ENCODE measurements around the gene MPRIP. TPM values are rescaled to one million over a fixed set of nuclear protein-coding genes. Genes with fewer than 3 reads are reported as not detected.

The MPRIP gene
- total RNA-seq, 2 experiments from 2014 or later: 210 to 239 TPM

DNA sequence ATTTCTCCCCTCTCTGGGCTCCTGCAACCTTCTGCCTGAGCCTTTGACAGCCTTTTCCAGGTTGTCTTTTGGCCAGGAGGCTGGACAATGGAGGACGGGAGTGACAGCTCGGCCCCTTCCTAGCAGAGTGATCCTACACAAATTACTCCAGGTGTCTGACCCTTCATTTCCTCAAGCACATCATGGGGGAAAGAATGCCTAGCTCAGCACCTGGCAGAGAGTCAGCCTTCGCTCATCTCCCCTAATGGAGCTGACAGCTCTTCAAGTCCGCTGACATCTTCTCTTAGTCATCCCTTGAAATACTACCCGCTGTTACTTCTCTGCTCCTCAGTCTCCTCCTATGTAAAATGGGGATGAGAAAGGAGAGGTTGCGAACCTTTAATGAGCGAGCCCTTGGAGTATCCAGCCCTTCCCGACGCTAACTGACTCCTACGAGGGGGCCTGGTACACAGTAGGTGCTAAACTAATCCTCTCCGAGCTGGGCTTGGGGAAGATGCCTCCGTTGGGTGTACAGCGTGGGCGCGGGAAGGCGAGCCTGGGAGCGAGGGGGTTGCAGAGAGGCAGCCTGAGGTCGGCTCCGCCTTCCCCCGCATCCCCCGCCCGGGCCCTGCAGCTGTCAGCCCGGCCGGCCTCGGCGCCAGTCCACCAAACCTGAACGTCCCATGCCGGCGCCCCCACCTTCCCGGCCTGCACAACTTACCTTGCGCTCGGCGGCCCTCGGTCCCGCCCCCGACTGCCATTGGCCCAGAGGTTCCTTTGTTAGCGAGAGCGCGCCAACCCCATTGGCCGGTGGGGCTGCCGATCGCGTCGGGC is 480 bp upstream of the MPRIP start:
- H3K36me3 Mint-ChIP-seq: peaks cover 2% of the 10 kb centered on the region
- peak overlapping the region; percentile 77 for H3K4me3 Mint-ChIP-seq
- H3K27me3 Mint-ChIP-seq: no peaks in the 10 kb centered on the region
- peak overlapping the region; percentile 37 for H3K27ac Mint-ChIP-seq
- DNase-seq: peak; percentile 96
- ATAC-seq (ENCODE audit: low read depth): peak; percentile 98
- peaks cover 35% of the 10 kb centered on the region for H3K4me1 Mint-ChIP-seq
- H3K9me3 Mint-ChIP-seq: no peaks in the 10 kb centered on the region
- POLR2A ChIA-PET: interaction anchor here (1.0 to 1.2 kb wide), 3 partner anchors 29 to 76 kb away, joined by 3 read pairs; no protein-coding TSS in a partner anchor

DNA sequence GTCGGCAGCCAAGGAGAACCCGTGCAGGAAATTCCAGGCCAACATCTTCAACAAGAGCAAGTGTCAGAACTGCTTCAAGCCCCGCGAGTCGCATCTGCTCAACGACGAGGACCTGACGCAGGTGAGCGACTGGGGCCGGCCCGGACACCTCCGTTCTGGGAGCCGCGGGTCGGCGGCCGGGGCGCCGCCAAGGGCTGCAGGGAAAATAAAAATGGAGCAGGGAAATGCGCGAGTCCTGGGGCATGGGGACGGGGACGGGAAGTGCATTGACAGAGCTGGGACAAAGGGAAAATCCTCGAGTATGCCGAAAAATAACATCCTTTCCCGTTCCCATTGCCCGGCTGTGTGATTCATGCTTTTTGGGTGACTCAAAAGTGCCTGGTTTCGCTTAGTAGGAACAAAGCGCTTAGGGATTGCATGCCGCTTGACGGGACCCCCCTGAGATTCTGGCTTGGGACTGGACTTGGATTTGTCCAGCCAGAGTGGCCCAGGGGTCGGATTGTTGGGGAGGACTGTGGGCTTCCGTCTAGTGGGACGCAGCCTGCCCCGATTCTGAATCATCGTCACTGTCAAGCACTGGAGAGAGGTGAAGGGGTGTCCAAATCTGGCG is 699 bp downstream of the MPRIP start:
- Mint-ChIP-seq H3K27me3 (no peaks in the 10 kb centered on the region), H3K4me3 (peak overlapping the region; percentile 91), H3K4me1 (peaks cover 40% of the 10 kb centered on the region), H3K27ac (peak overlapping the region; percentile 67), H3K36me3 (peaks cover 7% of the 10 kb centered on the region), H3K9me3 (no peaks in the 10 kb centered on the region)
- POLR2A ChIA-PET: interaction anchor here (1.0 to 1.1 kb wide), 2 partner anchors 28 to 78 kb away, joined by 3 read pairs; no protein-coding TSS in a partner anchor
- DNase-seq (peak; percentile 58), ATAC-seq (ENCODE audit: low read depth) (no peak)

DNA sequence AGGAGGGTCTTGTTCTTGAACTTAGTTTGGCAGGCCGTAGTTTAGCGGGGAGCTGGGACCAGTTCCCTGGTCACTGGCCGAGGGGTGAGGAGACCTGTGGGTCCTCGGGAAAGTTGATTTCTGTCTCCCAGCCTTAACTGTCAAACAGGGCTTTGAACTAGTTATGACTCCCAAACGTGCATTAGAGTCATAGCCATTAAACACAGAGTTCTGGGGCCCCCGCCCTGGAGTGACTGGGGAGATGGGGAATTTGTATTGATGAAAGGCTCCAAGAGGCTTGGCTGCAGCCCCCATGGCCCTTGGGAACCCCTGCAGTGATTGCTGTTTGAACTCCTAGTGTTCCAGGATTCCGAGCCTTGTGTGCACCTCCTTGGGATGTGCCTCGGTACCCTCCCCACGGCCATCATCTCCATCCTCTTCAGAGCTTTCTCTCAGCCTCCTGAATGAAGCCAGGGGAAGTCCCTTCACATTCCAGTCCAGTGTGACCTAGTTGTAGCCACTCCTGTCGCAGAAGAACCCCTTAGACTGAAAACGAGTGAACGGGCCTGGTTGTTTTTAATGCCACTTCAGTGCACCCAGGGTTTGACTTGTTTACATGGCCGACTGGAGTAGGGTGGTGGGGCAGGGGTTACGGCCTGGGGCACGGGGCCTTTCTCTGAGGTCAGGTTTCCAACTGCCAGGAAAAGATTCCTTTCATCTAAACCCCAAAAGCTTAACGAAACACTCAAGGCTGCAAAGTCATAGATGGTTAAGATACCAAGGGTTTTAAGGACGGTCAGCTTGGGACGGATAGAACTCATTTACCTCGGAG is 1.4 kb downstream of the MPRIP start:
- Mint-ChIP-seq H3K4me3 (peak overlapping the region; percentile 91), H3K36me3 (peaks cover 7% of the 10 kb centered on the region), H3K27me3 (no peaks in the 10 kb centered on the region), H3K4me1 (peaks cover 40% of the 10 kb centered on the region), H3K9me3 (no peaks in the 10 kb centered on the region), H3K27ac (peak overlapping the region; percentile 67)
- POLR2A ChIA-PET: interaction anchor here (1.1 kb wide), 1 partner anchor 77 kb away, joined by 3 read pairs; no protein-coding TSS in a partner anchor
- ATAC-seq (ENCODE audit: low read depth): no peak
- no peak for DNase-seq

DNA sequence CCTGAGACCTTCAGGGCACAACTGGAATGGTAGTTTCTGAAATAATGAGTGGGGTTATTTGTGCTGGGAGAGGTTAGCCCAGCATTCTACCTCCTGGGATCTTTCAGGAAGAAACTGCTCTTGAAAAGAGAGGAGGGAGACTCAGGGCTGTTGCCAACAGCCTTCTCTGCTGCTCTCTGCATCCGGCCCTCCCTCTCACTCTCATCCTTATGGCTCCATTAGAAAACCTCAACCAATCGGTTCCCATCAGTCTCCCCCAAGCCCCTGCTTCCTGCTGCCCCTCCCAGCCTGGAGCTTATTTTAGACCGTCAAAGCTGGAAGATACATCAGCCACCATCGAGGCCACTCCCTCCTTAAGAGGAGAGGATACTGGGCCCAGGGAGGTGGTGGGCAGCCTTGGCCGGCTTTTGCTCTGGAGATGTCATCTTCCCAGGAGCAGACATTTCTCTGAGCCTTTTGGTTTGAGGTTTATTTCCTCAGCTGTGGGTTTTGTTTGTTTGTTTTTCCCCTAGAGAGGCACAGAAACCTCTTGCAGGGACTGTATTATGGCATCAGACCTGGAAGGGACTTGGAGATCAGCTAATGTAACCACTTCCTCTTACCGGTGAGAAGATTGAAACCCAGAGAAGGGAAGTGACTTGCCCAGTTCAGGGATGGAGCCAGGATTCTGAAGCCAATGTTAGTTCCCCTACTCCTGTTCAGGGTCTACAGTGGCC is 2.7 kb downstream of the MPRIP start:
- Mint-ChIP-seq H3K27ac (peak overlapping the region; percentile 46), H3K4me1 (peaks cover 40% of the 10 kb centered on the region), H3K9me3 (no peaks in the 10 kb centered on the region), H3K36me3 (peaks cover 7% of the 10 kb centered on the region), H3K4me3 (peak overlapping the region; percentile 91), H3K27me3 (no peaks in the 10 kb centered on the region)
- POLR2A ChIA-PET: no interaction called here
- ATAC-seq (ENCODE audit: low read depth): no peak
- DNase-seq: no peak

DNA sequence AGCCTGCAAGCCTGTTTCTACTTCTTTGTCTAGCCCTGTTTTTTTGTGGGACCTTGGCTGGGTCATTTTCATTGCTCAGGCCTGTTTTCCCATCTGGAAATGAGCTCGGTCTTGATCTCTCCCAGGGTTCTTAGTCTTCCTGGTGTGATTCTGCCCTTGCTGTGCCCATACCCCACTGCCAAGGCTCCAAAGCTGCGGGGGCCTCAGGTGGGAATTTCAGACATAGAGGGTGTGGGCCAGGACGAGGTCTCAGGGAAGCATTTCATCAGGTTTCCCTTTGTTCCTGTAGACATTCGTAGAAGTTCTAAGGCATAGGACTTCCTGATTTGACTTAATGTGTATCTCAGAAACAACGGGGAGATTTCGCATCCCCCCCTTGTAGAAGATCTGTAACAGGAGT is 5.8 kb downstream of the MPRIP start:
- DNase-seq: no peak
- Mint-ChIP-seq H3K9me3 (no peaks in the 10 kb centered on the region), H3K36me3 (peaks cover 10% of the 10 kb centered on the region), H3K4me1 (peaks cover 46% of the 10 kb centered on the region), H3K4me3 (no peak overlapping the region), H3K27ac (no peak overlapping the region), H3K27me3 (no peaks in the 10 kb centered on the region)
- POLR2A ChIA-PET: no interaction called here
- ATAC-seq (ENCODE audit: low read depth): no peak

DNA sequence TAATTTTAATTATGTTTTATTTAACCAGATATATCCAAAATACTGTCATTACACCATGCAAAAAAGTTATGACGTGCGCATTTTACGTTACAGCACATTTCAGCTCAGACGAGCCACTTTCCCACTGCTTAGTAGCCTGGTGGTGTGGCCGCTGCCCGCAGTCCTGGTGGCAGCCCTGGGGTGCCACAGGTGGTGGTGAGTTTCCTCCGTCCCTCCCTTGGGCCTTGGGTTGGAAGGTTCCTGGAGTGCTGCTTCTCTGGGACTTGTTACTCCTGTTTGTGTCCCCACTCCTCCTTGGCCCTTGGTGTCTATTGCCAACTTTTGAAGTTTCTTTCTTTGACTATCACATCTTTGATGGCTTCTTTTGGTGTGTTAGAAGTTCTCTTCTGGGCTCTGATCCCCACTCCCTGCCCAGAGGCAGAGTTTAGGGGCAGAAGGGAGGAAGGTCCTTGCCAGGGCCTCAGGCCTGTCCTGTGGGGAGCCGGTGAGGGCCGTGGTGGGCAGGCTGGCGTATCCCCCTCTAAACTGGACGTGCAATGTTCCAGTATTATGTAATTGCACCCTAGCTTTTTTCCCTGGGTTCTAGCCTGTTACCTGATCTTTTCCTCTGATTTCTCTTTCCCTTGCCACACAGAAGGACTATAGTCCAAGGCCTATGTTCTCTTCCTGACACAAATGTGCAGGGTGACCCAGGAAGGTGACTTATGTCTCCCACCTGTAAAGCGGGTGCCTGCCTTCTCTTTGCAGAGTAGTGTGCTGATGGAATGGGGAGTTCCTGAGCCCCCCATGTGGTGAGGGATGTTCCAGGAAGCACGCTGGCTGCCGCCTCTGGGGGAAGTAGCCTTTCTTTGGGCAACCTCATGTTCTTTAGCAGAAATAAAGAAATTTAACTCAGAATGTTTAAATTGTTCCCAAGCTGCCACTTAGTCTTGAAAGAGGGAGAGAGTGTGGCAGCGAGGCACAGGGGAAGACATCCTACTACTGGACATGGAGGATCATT is 8.4 kb downstream of the MPRIP start:
- Mint-ChIP-seq H3K27me3 (no peaks in the 10 kb centered on the region), H3K9me3 (no peaks in the 10 kb centered on the region), H3K36me3 (peaks cover 10% of the 10 kb centered on the region), H3K27ac (no peak overlapping the region), H3K4me1 (peaks cover 31% of the 10 kb centered on the region), H3K4me3 (no peak overlapping the region)
- DNase-seq (no peak), ATAC-seq (ENCODE audit: low read depth) (no peak)
- POLR2A ChIA-PET: no interaction called here

DNA sequence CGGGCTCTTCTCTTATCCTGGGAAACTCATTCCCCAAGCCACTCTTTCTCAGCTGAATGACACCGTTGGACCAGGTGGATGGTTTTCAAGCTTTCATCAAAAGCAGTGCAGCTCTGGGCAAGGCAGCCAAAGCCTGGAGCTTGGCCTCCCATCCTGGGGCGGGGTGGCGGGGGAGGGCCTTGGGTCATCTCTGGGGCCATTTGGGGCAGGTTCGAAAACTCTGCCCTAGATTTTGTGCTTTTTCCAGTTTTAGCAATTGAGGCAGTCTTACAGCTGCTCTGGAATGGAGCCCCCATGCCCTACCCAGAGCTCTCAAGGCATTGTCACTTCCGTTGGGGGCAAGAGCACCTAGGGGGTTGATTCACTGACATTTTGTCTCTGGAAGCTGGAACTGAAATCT is 9.1 kb downstream of the MPRIP start:
- ATAC-seq (ENCODE audit: low read depth) (no peak), DNase-seq (no peak)
- Mint-ChIP-seq H3K4me1 (peaks cover 28% of the 10 kb centered on the region), H3K4me3 (no peak overlapping the region), H3K36me3 (peaks cover 8% of the 10 kb centered on the region), H3K27me3 (no peaks in the 10 kb centered on the region), H3K9me3 (no peaks in the 10 kb centered on the region), H3K27ac (no peak overlapping the region)
- POLR2A ChIA-PET: no interaction called here

DNA sequence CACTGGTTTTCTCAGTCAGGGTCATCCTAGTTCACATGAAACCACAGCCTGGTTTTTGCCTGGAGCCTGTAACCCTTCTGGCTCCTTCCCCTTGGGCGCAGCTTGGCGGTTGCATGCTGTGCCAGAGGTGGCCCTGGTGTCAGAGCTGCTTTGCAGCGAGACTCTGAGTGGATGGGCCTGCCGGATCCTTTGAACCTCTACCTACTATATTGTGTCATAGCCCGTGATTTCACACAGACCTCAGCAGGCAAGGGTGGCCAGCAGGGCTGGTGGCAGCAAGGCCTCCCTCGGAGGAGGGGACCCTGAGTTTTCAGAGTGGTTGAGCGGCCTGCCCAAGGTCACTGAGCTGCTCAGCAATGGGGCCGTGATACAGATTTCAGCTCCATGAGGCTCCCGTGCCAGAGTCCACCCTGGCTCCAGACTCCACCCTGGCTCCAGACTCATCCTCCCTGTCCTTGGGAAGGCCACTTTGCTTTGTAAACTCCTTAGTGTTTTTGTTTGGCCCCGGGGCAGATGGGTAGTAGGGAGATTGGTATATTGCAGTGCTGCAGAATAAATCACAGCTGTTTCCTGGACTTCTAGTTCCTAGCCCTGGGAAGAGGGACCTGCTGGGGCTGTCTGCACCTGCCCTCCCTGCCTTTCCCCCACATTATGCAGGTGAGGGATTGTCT is 9.7 kb downstream of the MPRIP start:
- DNase-seq: no peak
- no peak for ATAC-seq (ENCODE audit: low read depth)
- H3K9me3 Mint-ChIP-seq: no peaks in the 10 kb centered on the region
- peaks cover 8% of the 10 kb centered on the region for H3K36me3 Mint-ChIP-seq
- POLR2A ChIA-PET: no interaction called here
- H3K27ac Mint-ChIP-seq: no peak overlapping the region
- H3K4me1 Mint-ChIP-seq: peaks cover 28% of the 10 kb centered on the region
- H3K4me3 Mint-ChIP-seq: no peak overlapping the region
- no peaks in the 10 kb centered on the region for H3K27me3 Mint-ChIP-seq

DNA sequence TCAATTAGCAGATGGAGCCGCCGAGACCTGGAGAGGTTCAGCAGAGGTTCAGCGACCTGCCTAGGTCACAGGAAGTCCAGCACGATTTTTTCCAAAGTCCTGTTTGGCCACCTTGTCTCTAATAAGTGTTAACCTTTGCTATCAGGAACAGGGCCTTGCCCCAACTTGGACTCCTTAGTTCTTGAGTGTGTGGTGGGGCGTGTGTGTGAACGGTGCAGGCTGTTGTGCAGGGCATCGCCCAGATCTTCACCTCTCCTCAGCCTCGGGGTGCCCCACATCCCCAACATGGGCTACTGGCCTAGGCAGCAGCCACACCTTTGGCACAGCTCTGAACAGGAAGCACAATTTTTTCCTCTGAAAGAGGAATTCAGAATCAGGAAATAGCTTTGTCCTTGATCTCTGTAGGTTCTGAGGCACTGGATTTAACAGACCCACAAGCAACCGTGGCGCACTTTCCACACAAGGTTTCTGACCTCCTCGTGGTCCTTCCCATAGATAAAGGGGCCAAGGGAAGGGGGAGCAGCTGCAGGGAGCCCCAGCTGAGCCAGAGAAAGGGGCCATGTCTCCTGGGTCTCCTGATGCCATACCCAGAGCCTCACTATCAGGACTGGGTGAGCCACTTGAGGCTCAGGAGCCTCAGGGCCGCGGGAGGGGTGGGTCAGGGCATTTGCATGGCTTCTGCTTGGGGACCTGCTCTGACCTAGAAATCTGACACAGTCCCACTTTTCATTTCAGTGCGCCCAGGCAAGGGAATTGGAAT is 10.4 kb downstream of the MPRIP start:
- H3K4me3 Mint-ChIP-seq: no peak overlapping the region
- peaks cover 25% of the 10 kb centered on the region for H3K4me1 Mint-ChIP-seq
- H3K36me3 Mint-ChIP-seq: peaks cover 4% of the 10 kb centered on the region
- DNase-seq (no peak), ATAC-seq (ENCODE audit: low read depth) (no peak)
- peak overlapping the region; percentile 52 for H3K27ac Mint-ChIP-seq
- H3K27me3 Mint-ChIP-seq: no peaks in the 10 kb centered on the region
- no peaks in the 10 kb centered on the region for H3K9me3 Mint-ChIP-seq
- POLR2A ChIA-PET: no interaction called here

DNA sequence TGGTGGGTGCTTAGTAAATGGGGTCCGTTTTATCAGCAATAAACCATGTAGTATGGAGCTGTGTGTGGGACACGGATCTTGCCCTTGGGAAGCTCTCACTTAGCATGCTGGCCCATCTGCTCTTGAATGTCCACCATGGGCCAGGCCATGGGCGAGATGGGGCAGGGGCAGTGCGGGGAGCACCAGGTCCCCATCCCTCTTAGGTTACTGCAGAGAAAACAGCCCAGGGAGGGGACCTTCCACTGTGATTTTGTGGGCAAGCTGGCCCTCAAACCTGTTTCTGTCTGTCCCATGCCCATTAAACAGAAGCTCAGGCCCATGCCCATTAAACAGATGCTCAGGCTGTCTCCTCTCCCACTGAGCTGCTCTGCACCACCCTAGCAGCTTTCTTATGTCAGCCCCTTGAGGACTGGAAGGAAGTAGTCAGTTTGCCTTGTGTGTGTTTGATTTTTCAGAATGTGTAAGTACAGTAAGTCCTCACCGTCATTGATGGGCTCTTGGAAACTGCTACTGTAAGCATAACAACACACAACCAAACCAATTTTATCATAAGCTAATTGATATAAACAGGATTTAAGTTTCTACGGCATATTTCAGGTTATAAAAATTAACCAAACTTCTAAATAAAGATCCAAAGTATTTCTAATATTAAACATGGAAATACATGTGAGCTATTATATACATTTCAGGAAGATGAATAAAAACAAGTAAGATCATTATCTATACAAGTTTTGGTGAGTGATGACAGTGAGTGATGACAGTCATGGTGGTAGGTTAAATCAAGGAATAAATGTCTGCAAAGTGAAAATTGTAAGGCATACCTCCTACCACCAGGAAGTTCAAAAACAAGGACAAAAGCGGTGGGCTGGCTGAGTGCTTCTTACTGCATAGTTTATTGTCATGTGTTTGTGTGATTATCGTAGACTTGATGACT is 11.5 kb downstream of the MPRIP start:
- DNase-seq (no peak), ATAC-seq (ENCODE audit: low read depth) (no peak)
- no peak overlapping the region for H3K4me3 Mint-ChIP-seq
- H3K27ac Mint-ChIP-seq: no peak overlapping the region
- H3K27me3 Mint-ChIP-seq: no peaks in the 10 kb centered on the region
- peaks cover 3% of the 10 kb centered on the region for H3K36me3 Mint-ChIP-seq
- POLR2A ChIA-PET: no interaction called here
- H3K9me3 Mint-ChIP-seq: no peaks in the 10 kb centered on the region
- H3K4me1 Mint-ChIP-seq: peaks cover 23% of the 10 kb centered on the region
